Measurements from ENCODE around the gene ARHGDIG. TPM values are rescaled to one million over a fixed set of nuclear protein-coding genes. Genes with fewer than 3 reads are reported as not detected.

ARHGDIG gene
- total RNA-seq, 1 donor from 2014 or later: not detected

DNA sequence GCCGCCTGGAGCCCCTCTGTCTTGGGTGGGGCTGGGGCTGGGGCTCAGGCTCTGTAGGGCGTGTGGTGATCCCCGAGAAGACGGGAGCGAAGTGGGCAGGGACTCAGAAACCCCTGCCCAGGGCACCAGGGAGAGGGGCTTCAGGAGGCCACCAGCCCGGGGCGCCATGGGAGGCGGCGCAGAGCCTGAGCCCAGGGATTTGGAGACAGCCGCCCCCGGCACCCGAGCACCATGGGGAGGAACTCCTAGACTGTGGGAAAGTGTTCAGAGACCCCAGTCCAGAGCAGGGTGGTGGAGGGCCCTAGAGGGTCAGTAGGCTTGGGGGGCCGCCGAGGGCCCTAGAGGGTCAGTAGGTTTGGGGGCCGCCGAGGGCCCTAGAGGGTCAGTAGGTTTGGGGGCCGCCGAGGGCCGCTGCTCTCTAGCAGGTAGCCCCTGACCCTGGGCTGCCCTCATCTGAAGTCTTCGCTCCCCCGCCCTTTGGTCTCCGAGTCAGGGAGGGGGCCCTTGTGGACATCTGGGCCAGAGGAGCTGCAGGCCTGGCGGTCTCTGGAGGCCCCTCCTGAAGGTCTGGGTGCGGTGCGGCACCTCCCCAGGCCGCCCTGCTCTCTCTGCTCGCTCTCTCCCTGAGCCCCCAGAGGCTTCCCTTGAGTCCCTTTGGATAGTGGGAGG is 734 bp downstream of the ARHGDIG start:
- no peaks in the 10 kb centered on the region for H3K4me1 Mint-ChIP-seq (ENCODE audit: unreplicated experiment)
- H3K9me3 Mint-ChIP-seq (ENCODE audit: unreplicated experiment): no peaks in the 10 kb centered on the region
- DNase-seq (ENCODE audit: low spot score): no peak
- H3K27ac Mint-ChIP-seq (ENCODE audit: unreplicated experiment): no peak overlapping the region
- no peak overlapping the region for H3K4me3 Mint-ChIP-seq (ENCODE audit: unreplicated experiment)
- TF ChIP-seq CTCF (IDR thresholded peaks at IDR 0.05; ENCODE audit: unreplicated experiment): no peak
- peaks cover 8% of the 10 kb centered on the region for H3K27me3 Mint-ChIP-seq (ENCODE audit: unreplicated experiment)
- H3K36me3 Mint-ChIP-seq (ENCODE audit: low read depth, unreplicated experiment): no peaks in the 10 kb centered on the region

GRCh38 chr16:281660-282255 is 1.4 kb downstream of the ARHGDIG start:
- Mint-ChIP-seq H3K4me3 (ENCODE audit: unreplicated experiment) (no peak overlapping the region), H3K4me1 (ENCODE audit: unreplicated experiment) (no peaks in the 10 kb centered on the region), H3K27me3 (ENCODE audit: unreplicated experiment) (peaks cover 3% of the 10 kb centered on the region), H3K9me3 (ENCODE audit: unreplicated experiment) (no peaks in the 10 kb centered on the region), H3K36me3 (ENCODE audit: low read depth, unreplicated experiment) (no peaks in the 10 kb centered on the region), H3K27ac (ENCODE audit: unreplicated experiment) (no peak overlapping the region)
- no peak for TF ChIP-seq CTCF (IDR thresholded peaks at IDR 0.05; ENCODE audit: unreplicated experiment)
- no peak for DNase-seq (ENCODE audit: low spot score)

DNA sequence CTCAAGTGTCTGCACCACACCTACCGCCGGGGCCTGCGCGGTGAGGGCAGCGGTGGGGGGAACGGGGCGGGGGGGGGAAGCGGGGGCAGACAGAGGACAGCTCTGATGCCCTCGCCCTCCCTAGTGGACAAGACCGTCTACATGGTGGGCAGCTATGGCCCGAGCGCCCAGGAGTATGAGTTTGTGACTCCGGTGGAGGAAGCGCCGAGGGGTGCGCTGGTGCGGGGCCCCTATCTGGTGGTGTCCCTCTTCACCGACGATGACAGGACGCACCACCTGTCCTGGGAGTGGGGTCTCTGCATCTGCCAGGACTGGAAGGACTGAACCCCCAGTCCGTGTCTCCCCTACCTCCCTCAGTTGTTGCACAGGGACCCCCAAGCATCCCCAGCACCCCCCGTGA is 2.1 kb downstream of the ARHGDIG start:
- no peaks in the 10 kb centered on the region for H3K9me3 Mint-ChIP-seq (ENCODE audit: unreplicated experiment)
- DNase-seq (ENCODE audit: low spot score): no peak
- H3K4me3 Mint-ChIP-seq (ENCODE audit: unreplicated experiment): no peak overlapping the region
- no peaks in the 10 kb centered on the region for H3K36me3 Mint-ChIP-seq (ENCODE audit: low read depth, unreplicated experiment)
- no peak overlapping the region for H3K27ac Mint-ChIP-seq (ENCODE audit: unreplicated experiment)
- H3K4me1 Mint-ChIP-seq (ENCODE audit: unreplicated experiment): no peaks in the 10 kb centered on the region
- H3K27me3 Mint-ChIP-seq (ENCODE audit: unreplicated experiment): no peaks in the 10 kb centered on the region
- no peak for TF ChIP-seq CTCF (IDR thresholded peaks at IDR 0.05; ENCODE audit: unreplicated experiment)

- DNase-seq (ENCODE audit: low spot score): no peak
- no peak within 1 kb of the TSS for H3K27ac Mint-ChIP-seq (ENCODE audit: unreplicated experiment)
- H3K36me3 Mint-ChIP-seq (ENCODE audit: low read depth, unreplicated experiment): no peaks in the 10 kb centered on the region
- H3K4me1 Mint-ChIP-seq (ENCODE audit: unreplicated experiment): no peaks in the 10 kb centered on the region
- no peaks in the 10 kb centered on the region for H3K27me3 Mint-ChIP-seq (ENCODE audit: unreplicated experiment)
- H3K9me3 Mint-ChIP-seq (ENCODE audit: unreplicated experiment): no peaks in the 10 kb centered on the region
- no peak for TF ChIP-seq CTCF (IDR thresholded peaks at IDR 0.05; ENCODE audit: unreplicated experiment)
- no peak within 1 kb of the TSS for H3K4me3 Mint-ChIP-seq (ENCODE audit: unreplicated experiment)
Observed at GRCh38 chr16:283033-283805, 2.8 kb downstream of the ARHGDIG start, which contains the start of gene PDIA2. PDIA2 (plus strand) TSS chr16:283164; CDS start chr16:283170, 6 bp downstream.
